Left lung (tissue), 10 donors: ENCODE results near the gene SRRT. TPM values are rescaled to one million over a fixed set of nuclear protein-coding genes. Genes with fewer than 3 reads are reported as not detected.

Experiments
- ATAC-seq: fragments of 200-7000 bp; cut with Tn5 transposase; one replicate; pipeline ENCODE4 v1.9.1; 2020; ENCODE audit warnings: moderate library complexity
- DNase-seq, 4 donors: peaks; one replicate each; pipeline ENCODE4 v3.0.0-alpha.2; 2013 to 2020
- H3K27ac ChIP-seq, 2 donors: fragments of 200-600 bp; sonication (generic) in 1 of 2; one replicate each; pipeline versions ENCODE4 v1.5.0 to v1.8.0; 2020 to 2021
- H3K27me3 ChIP-seq, 2 donors: fragments of 200-600 bp; sonication (generic) in 1 of 2; one replicate each; pipeline versions ENCODE4 v1.5.0 to v1.8.0; 2020 to 2021
- H3K36me3 ChIP-seq, 2 donors: fragments of 200-600 bp; sonication (generic) in 1 of 2; one replicate each; pipeline versions ENCODE4 v1.5.0 to v1.8.0; 2020 to 2021
- H3K4me1 ChIP-seq, 2 donors: fragments of 200-600 bp; one replicate each; pipeline ENCODE4 v1.8.0; 2021
- H3K4me3 ChIP-seq, 2 donors: fragments of 200-600 bp; sonication (generic) in 1 of 2; one replicate each; pipeline versions ENCODE4 v1.5.0 to v1.8.0; 2020 to 2021; ENCODE audit warnings: mild to moderate bottlenecking in 1 of 2
- H3K9me3 ChIP-seq, 2 donors: fragments of 200-600 bp; sonication (generic) in 1 of 2; one replicate each; pipeline versions ENCODE4 v1.5.0 to v1.8.0; 2020 to 2021
- CTCF ChIP-seq, 2 donors: fragments of 200-600 bp; sonication (generic) in 1 of 2; IDR thresholded peaks; one replicate each; pipeline versions ENCODE4 v1.5.0 to v1.8.0; 2021; ENCODE audit warnings: antibody characterized with exemption in 2 of 2
- intact Hi-C, 2 donors: fragments of 100-400 bp; cut with DNase I; formaldehyde crosslinking; loops; one replicate each; pipeline versions ENCODE4 v1.11.2 to v1.14.2; 2022
- polyA plus RNA-seq, 6 donors: library from polyadenylated mRNA; unstranded; fragments of 120-200 nt; gene quantifications; one replicate each; pipeline ENCODE4 v1.2.1, GENCODE V29; 2013; ENCODE audit not compliant: insufficient read length in 6 of 6
- total RNA-seq, 2 donors: library from RNA; stranded (reverse); fragmentation: NEBNext Ultra II Directional; extraction: Animal tissue kit (Norgen Biotek cat#: 25700); gene quantifications; one replicate each; pipeline ENCODE4 v1.2.1, GENCODE V29; 2021
- donor health status: DM: no; HTN: yes; CAD: no.
- donor health status: DM: no; HTN: no; CAD: no.

Gene SRRT
- total and polyA plus RNA-seq, 8 donors, result 91.4 to 232 (median 166) TPM

GRCh38 chr7:100893318-100893895 lies 18.5 kb downstream of the SRRT start:
- ATAC-seq (no peak), DNase-seq (peak in 1 of 4 donors; percentile 72)
- intact Hi-C loops, result loop anchor here in 1 of 2 donors (10.0 kb wide), 1 partner anchor 171 kb away; no protein-coding TSS in a partner anchor
- H3K36me3 ChIP-seq, result peaks cover 0 to 3% of the 10 kb centered on the region in 2 donors
- TF ChIP-seq CTCF (IDR thresholded peaks at IDR 0.05), result no peak
- no peaks in the 10 kb centered on the region for H3K9me3 ChIP-seq
- H3K4me3 ChIP-seq, result no peak overlapping the region
- peaks cover 22 to 56% of the 10 kb centered on the region in 2 donors for H3K4me1 ChIP-seq
- peaks cover 19 to 85% of the 10 kb centered on the region in 2 donors for H3K27me3 ChIP-seq
- H3K27ac ChIP-seq, result no peak overlapping the region

- Histone ChIP-seq H3K36me3 (no peaks in the 10 kb centered on the region), H3K4me1 (peaks cover 15 to 48% of the 10 kb centered on the region in 2 donors), H3K27me3 (peaks cover 19 to 92% of the 10 kb centered on the region in 2 donors), H3K4me3 (peak overlapping the region in 1 of 2 donors; percentile 40), H3K27ac (no peak overlapping the region), H3K9me3 (no peaks in the 10 kb centered on the region)
- peak in 1 of 4 donors; percentile 76 for DNase-seq
- no peak for ATAC-seq
- TF ChIP-seq CTCF (IDR thresholded peaks at IDR 0.05), result no peak
- intact Hi-C loops, result loop anchor here in 1 of 2 donors (10.0 kb wide), 1 partner anchor 171 kb away; no protein-coding TSS in a partner anchor
Observed at GRCh38 chr7:100893910-100894721, 19.2 kb downstream of the SRRT start.

GRCh38 chr7:100894860-100895700 lies 20.2 kb downstream of the SRRT start:
- Histone ChIP-seq H3K36me3 (no peaks in the 10 kb centered on the region), H3K9me3 (no peaks in the 10 kb centered on the region), H3K4me1 (peaks cover 13 to 47% of the 10 kb centered on the region in 2 donors), H3K27me3 (peaks cover 19 to 99% of the 10 kb centered on the region in 2 donors), H3K27ac (no peak overlapping the region), H3K4me3 (peak overlapping the region; percentile 33 to 40)
- intact Hi-C loops, result loop anchor here (5.0 to 10.0 kb wide), 2 partner anchors 162 to 170 kb away; no protein-coding TSS in a partner anchor
- DNase-seq (peak in 3 of 4 donors; percentile 42 to 91 (median 67)), ATAC-seq (peak; percentile 30)
- TF ChIP-seq CTCF (IDR thresholded peaks at IDR 0.05), result peak; percentile 75 to 82

GRCh38 chr7:100895701-100895955 lies 20.7 kb downstream of the SRRT start, which contains the start of gene ACHE:
Gene ACHE, minus strand, starts transcription at chr7:100895888. Its CDS starts 1,656 bp downstream, at chr7:100894232.
- H3K27ac ChIP-seq, result no peak within 1 kb of the TSS

More at GRCh38 chr7:100895701-100895955, 20.7 kb downstream of the SRRT start, which contains the start of gene ACHE:
- Histone ChIP-seq H3K36me3 (no peaks in the 10 kb centered on the region), H3K4me3 (peak within 1 kb of the TSS; percentile 33 to 40), H3K9me3 (no peaks in the 10 kb centered on the region), H3K27me3 (peaks cover 19 to 99% of the 10 kb centered on the region in 2 donors), H3K4me1 (peaks cover 13 to 42% of the 10 kb centered on the region in 2 donors)
- no peak for DNase-seq
- ATAC-seq, result peak; percentile 5
- intact Hi-C loops, result loop anchor here (5.0 to 10.0 kb wide), 2 partner anchors 162 to 169 kb away; no protein-coding TSS in a partner anchor
- TF ChIP-seq CTCF (IDR thresholded peaks at IDR 0.05), result no peak
